Activated naive CD8-positive, alpha-beta T cell treated with anti-CD3 and anti-CD28 coated beads, Interleukin-2, amount 10 ng/mL, durations not matched to agents 7 days and 5 days (primary cell): ENCODE measurements around the gene CNTN2. TPM values are rescaled to one million over a fixed set of nuclear protein-coding genes. Genes with fewer than 3 reads are reported as not detected.

Experiments used
- ATAC-seq: fragments of 150-1000 bp; cut with Tn5 transposase; one replicate; pipeline ENCODE4 v1.10.0; 2021; ENCODE audit warnings: low read depth, moderate library complexity
- POLR2A ChIA-PET: fragments of 350-600 bp; sonication (Branson Sonifier 250); formaldehyde crosslinking; loops from one replicate; lab custom pipeline; 2021; ENCODE audit warnings: antibody characterized with exemption; lab: Charles Lee
- DNase-seq: peaks from one replicate; pipeline ENCODE4 v3.0.0; 2021
- H3K27ac Mint-ChIP-seq: one replicate; pipeline ENCODE4 v1.8.0; 2022; ENCODE audit warnings: mild to moderate bottlenecking, mixed read lengths
- H3K27me3 Mint-ChIP-seq: one replicate; pipeline ENCODE4 v1.8.0; 2022; ENCODE audit warnings: mild to moderate bottlenecking, moderate library complexity, mixed read lengths
- H3K36me3 Mint-ChIP-seq: one replicate; pipeline ENCODE4 v1.8.0; 2021; ENCODE audit warnings: mild to moderate bottlenecking, mixed read lengths
- H3K4me1 Mint-ChIP-seq: one replicate; pipeline ENCODE4 v1.8.0; 2021; ENCODE audit warnings: mixed read lengths
- H3K4me3 Mint-ChIP-seq: one replicate; pipeline ENCODE4 v1.8.0; 2022; ENCODE audit warnings: mild to moderate bottlenecking, moderate library complexity, mixed read lengths
- H3K9me3 Mint-ChIP-seq: one replicate; pipeline ENCODE4 v1.8.0; 2021; ENCODE audit warnings: mixed read lengths
- total RNA-seq, 2 experiments: library from RNA; stranded (reverse); gene quantifications; one replicate each; pipeline ENCODE4 v1.2.3, GENCODE V29; 2021

Gene CNTN2
- total RNA-seq, 2 experiments from 2014 or later: not detected

- no peaks in the 10 kb centered on the region for H3K9me3 Mint-ChIP-seq
- no peaks in the 10 kb centered on the region for H3K4me1 Mint-ChIP-seq
- ATAC-seq (no peak), DNase-seq (no peak)
- H3K27ac Mint-ChIP-seq: no peak overlapping the region
- no peaks in the 10 kb centered on the region for H3K27me3 Mint-ChIP-seq
- POLR2A ChIA-PET: no interaction called here
- H3K4me3 Mint-ChIP-seq: no peak overlapping the region
- no peaks in the 10 kb centered on the region for H3K36me3 Mint-ChIP-seq
Measured at GRCh38 chr1:205074084-205074483, 31.1 kb downstream of the CNTN2 start.

- Mint-ChIP-seq H3K27me3 (no peaks in the 10 kb centered on the region), H3K4me3 (no peak overlapping the region), H3K9me3 (no peaks in the 10 kb centered on the region), H3K36me3 (peaks cover 2% of the 10 kb centered on the region), H3K4me1 (no peaks in the 10 kb centered on the region), H3K27ac (no peak overlapping the region)
- no peak for DNase-seq
- ATAC-seq: no peak
- POLR2A ChIA-PET: interaction anchor here (1.0 kb wide), 1 partner anchor 13 kb away, joined by 3 read pairs; no protein-coding TSS in a partner anchor
Measured at GRCh38 chr1:205074513-205074912, 31.5 kb downstream of the CNTN2 start.

GRCh38 chr1:205075642-205076155, 32.7 kb downstream of the CNTN2 start:
- no peaks in the 10 kb centered on the region for H3K4me1 Mint-ChIP-seq
- DNase-seq (no peak), ATAC-seq (no peak)
- no peak overlapping the region for H3K4me3 Mint-ChIP-seq
- no peak overlapping the region for H3K27ac Mint-ChIP-seq
- no peaks in the 10 kb centered on the region for H3K9me3 Mint-ChIP-seq
- peaks cover 2% of the 10 kb centered on the region for H3K36me3 Mint-ChIP-seq
- no peaks in the 10 kb centered on the region for H3K27me3 Mint-ChIP-seq
- POLR2A ChIA-PET: interaction anchor here (1.0 to 1.2 kb wide), 2 partner anchors 14 to 22 kb away, joined by 3 read pairs; no protein-coding TSS in a partner anchor

GRCh38 chr1:205076245-205076761, 33.3 kb downstream of the CNTN2 start:
- Mint-ChIP-seq H3K27ac (no peak overlapping the region), H3K4me3 (no peak overlapping the region), H3K4me1 (no peaks in the 10 kb centered on the region), H3K27me3 (no peaks in the 10 kb centered on the region), H3K36me3 (peaks cover 2% of the 10 kb centered on the region), H3K9me3 (no peaks in the 10 kb centered on the region)
- ATAC-seq (no peak), DNase-seq (no peak)
- POLR2A ChIA-PET: interaction anchor here (1.2 kb wide), 1 partner anchor 22 kb away, joined by 3 read pairs; no protein-coding TSS in a partner anchor

- no peaks in the 10 kb centered on the region for H3K9me3 Mint-ChIP-seq
- no peaks in the 10 kb centered on the region for H3K27me3 Mint-ChIP-seq
- peaks cover 2% of the 10 kb centered on the region for H3K36me3 Mint-ChIP-seq
- DNase-seq: no peak
- H3K27ac Mint-ChIP-seq: no peak overlapping the region
- no peak for ATAC-seq
- H3K4me1 Mint-ChIP-seq: no peaks in the 10 kb centered on the region
- no peak overlapping the region for H3K4me3 Mint-ChIP-seq
- POLR2A ChIA-PET: no interaction called here
Measured at GRCh38 chr1:205077158-205077933, 34.3 kb downstream of the CNTN2 start.

- H3K4me3 Mint-ChIP-seq: no peak overlapping the region
- no peak overlapping the region for H3K27ac Mint-ChIP-seq
- POLR2A ChIA-PET: no interaction called here
- H3K4me1 Mint-ChIP-seq: no peaks in the 10 kb centered on the region
- H3K36me3 Mint-ChIP-seq: peaks cover 3% of the 10 kb centered on the region
- DNase-seq: no peak
- no peak for ATAC-seq
- H3K27me3 Mint-ChIP-seq: no peaks in the 10 kb centered on the region
- H3K9me3 Mint-ChIP-seq: no peaks in the 10 kb centered on the region
Measured at GRCh38 chr1:205077934-205078311, 34.9 kb downstream of the CNTN2 start.

GRCh38 chr1:205082431-205082830, 39.4 kb downstream of the CNTN2 start:
- ATAC-seq (no peak), DNase-seq (no peak)
- H3K27me3 Mint-ChIP-seq: no peaks in the 10 kb centered on the region
- H3K4me3 Mint-ChIP-seq: no peak overlapping the region
- H3K4me1 Mint-ChIP-seq: no peaks in the 10 kb centered on the region
- POLR2A ChIA-PET: no interaction called here
- H3K36me3 Mint-ChIP-seq: peaks cover 17% of the 10 kb centered on the region
- no peak overlapping the region for H3K27ac Mint-ChIP-seq
- no peaks in the 10 kb centered on the region for H3K9me3 Mint-ChIP-seq

GRCh38 chr1:205084360-205084759, 41.3 kb downstream of the CNTN2 start, which contains the start of gene TMEM81:
TSS of gene TMEM81 (minus strand) at chr1:205084460. CDS start at chr1:205084320, 140 bp downstream.
- DNase-seq (no peak), ATAC-seq (no peak)
- H3K36me3 Mint-ChIP-seq: peaks cover 30% of the 10 kb centered on the region
- H3K4me1 Mint-ChIP-seq: no peaks in the 10 kb centered on the region
- H3K27me3 Mint-ChIP-seq: no peaks in the 10 kb centered on the region
- H3K9me3 Mint-ChIP-seq: no peaks in the 10 kb centered on the region
- POLR2A ChIA-PET: no interaction called here
- H3K4me3 Mint-ChIP-seq: no peak within 1 kb of the TSS
- H3K27ac Mint-ChIP-seq: no peak within 1 kb of the TSS

GRCh38 chr1:205088341-205088740, 45.3 kb downstream of the CNTN2 start:
- Mint-ChIP-seq H3K36me3 (peaks cover 31% of the 10 kb centered on the region), H3K27me3 (no peaks in the 10 kb centered on the region), H3K9me3 (no peaks in the 10 kb centered on the region), H3K4me1 (no peaks in the 10 kb centered on the region), H3K27ac (no peak overlapping the region), H3K4me3 (no peak overlapping the region)
- DNase-seq: no peak
- no peak for ATAC-seq
- POLR2A ChIA-PET: no interaction called here

GRCh38 chr1:205091043-205091740, 48.2 kb downstream of the CNTN2 start:
- no peak overlapping the region for H3K4me3 Mint-ChIP-seq
- H3K27ac Mint-ChIP-seq: no peak overlapping the region

GRCh38 chr1:205095422-205095821, 52.4 kb downstream of the CNTN2 start:
- no peak for DNase-seq
- H3K27ac Mint-ChIP-seq: no peak overlapping the region
- H3K36me3 Mint-ChIP-seq: peaks cover 28% of the 10 kb centered on the region
- no peaks in the 10 kb centered on the region for H3K4me1 Mint-ChIP-seq
- POLR2A ChIA-PET: no interaction called here
- no peak for ATAC-seq
- H3K27me3 Mint-ChIP-seq: no peaks in the 10 kb centered on the region
- no peak overlapping the region for H3K4me3 Mint-ChIP-seq
- no peaks in the 10 kb centered on the region for H3K9me3 Mint-ChIP-seq

More at GRCh38 chr1:205091043-205091740, 48.2 kb downstream of the CNTN2 start:
- no peak for DNase-seq
- no peaks in the 10 kb centered on the region for H3K9me3 Mint-ChIP-seq
- H3K4me1 Mint-ChIP-seq: no peaks in the 10 kb centered on the region
- no peaks in the 10 kb centered on the region for H3K27me3 Mint-ChIP-seq
- ATAC-seq: no peak
- peaks cover 31% of the 10 kb centered on the region for H3K36me3 Mint-ChIP-seq
- POLR2A ChIA-PET: interaction anchor here (0.6 kb wide), 1 partner anchor 31 kb away, joined by 3 read pairs; the partner anchor contains the start of gene RBBP5

- H3K4me1 Mint-ChIP-seq: no peaks in the 10 kb centered on the region
- no peak for ATAC-seq
- no peak overlapping the region for H3K4me3 Mint-ChIP-seq
- no peak overlapping the region for H3K27ac Mint-ChIP-seq
- POLR2A ChIA-PET: interaction anchor here (1.0 kb wide), 1 partner anchor 22 kb away, joined by 3 read pairs; no protein-coding TSS in a partner anchor
- no peaks in the 10 kb centered on the region for H3K27me3 Mint-ChIP-seq
- no peaks in the 10 kb centered on the region for H3K9me3 Mint-ChIP-seq
- peaks cover 30% of the 10 kb centered on the region for H3K36me3 Mint-ChIP-seq
- DNase-seq: no peak
Measured at GRCh38 chr1:205098242-205098641, 55.2 kb downstream of the CNTN2 start.

- DNase-seq (no peak), ATAC-seq (no peak)
- Mint-ChIP-seq H3K4me1 (peaks cover 1% of the 10 kb centered on the region), H3K4me3 (no peak overlapping the region), H3K27ac (no peak overlapping the region), H3K27me3 (no peaks in the 10 kb centered on the region), H3K36me3 (peaks cover 37% of the 10 kb centered on the region), H3K9me3 (no peaks in the 10 kb centered on the region)
- POLR2A ChIA-PET: no interaction called here
Measured at GRCh38 chr1:205102404-205102803, 59.4 kb downstream of the CNTN2 start.
